Fibroblast of lung (primary cell): ENCODE data around the gene IGSF9B.

Experiments
- EZH2 ChIP-seq: IDR thresholded peaks from 2 replicates; pipeline ENCODE4 v1.5.1; 2012; ENCODE audit warnings: low read length, control low read depth, mild to moderate bottlenecking; ENCODE audit errors: missing control alignments
- TF ChIP-seq, protein P1 (sequence below), 2 donors: IDR thresholded peaks in 1 of 2; conservative IDR thresholded peaks in 1 of 2; 1 replicate in 1 of 2; 2 replicates in 1 of 2; pipeline ENCODE4 v1.5.1; 2011 to 2012; ENCODE audit warnings: low read length in 2 of 2, control low read depth in 1 of 2, inconsistent platforms in 1 of 2, low read depth in 1 of 2, mild to moderate bottlenecking in 1 of 2

DNA sequence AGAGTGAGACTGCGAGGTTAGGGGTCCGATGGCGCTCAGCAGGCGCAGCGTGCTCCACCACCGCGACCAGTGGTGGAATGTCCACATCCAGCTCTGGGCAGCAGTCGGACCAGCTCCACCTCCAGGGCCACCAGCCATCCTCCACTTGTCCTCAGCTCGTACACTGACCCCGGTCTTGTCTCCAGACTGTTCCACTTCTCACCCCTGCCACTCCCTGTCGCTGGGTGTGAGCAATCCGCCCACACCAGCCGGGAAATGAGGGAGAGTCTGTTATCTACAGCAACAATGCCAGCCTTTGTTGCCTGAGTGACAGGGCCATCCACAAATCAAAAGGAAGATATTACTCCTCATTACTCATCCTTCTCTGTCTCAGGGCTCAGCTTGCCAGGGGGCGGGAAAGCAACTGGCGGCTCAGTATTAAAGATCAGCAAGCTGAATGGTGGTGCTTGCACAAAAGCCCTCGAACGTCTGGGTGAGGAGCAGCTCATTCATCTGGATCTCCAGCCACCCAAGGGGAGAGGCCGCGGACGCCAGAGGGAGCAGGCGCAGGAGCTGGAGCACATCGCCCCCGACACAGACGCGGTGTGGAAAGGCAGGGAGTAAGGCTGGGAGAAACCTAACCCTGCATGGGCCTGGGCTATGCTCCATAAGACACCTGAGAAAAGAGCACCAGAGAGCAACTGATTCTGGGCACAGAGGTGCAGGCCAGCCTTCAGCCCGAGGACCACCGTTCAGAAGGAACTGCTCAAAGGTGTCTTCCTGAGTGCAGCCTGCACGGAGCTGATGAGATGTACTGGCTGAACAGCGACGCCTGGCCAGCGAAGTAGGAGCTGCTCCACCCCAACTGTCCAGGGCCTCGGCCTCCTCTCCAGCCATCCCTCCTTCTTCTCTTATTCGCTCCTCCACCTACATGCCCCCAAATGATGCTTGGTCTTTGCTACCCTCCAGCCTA lies 21.9 kb downstream of the IGSF9B start:
- TF ChIP-seq, protein P1, sequence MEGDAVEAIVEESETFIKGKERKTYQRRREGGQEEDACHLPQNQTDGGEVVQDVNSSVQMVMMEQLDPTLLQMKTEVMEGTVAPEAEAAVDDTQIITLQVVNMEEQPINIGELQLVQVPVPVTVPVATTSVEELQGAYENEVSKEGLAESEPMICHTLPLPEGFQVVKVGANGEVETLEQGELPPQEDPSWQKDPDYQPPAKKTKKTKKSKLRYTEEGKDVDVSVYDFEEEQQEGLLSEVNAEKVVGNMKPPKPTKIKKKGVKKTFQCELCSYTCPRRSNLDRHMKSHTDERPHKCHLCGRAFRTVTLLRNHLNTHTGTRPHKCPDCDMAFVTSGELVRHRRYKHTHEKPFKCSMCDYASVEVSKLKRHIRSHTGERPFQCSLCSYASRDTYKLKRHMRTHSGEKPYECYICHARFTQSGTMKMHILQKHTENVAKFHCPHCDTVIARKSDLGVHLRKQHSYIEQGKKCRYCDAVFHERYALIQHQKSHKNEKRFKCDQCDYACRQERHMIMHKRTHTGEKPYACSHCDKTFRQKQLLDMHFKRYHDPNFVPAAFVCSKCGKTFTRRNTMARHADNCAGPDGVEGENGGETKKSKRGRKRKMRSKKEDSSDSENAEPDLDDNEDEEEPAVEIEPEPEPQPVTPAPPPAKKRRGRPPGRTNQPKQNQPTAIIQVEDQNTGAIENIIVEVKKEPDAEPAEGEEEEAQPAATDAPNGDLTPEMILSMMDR (conservative IDR thresholded peaks at IDR 0.05 in 1 of 2, IDR thresholded peaks at IDR 0.05 in 1 of 2; ENCODE audit: low read depth in 1 of 2, low read length in 2 of 2), result no peak
- TF ChIP-seq EZH2, result no peak
